Measurements from ENCODE around the gene TBC1D17.

- TF ChIP-seq EZH2 (IDR thresholded peaks at IDR 0.05; ENCODE audit: insufficient read depth, poor library complexity, severe bottlenecking): no peak
- TF ChIP-seq EZH2phosphoT487 (IDR thresholded peaks at IDR 0.05; ENCODE audit: insufficient read depth, low read depth): no peak
These were observed 29.5 kb downstream of the TBC1D17 start for GRCh38 chr19:49906879-49907564.

Data from GM23248 (cell line).